Measurements from ENCODE around the gene SMPDL3A. TPM values are rescaled to one million over a fixed set of nuclear protein-coding genes. Genes with fewer than 3 reads are reported as not detected.

SMPDL3A gene
- polyA plus RNA-seq, 2 of the 4 experiments (the other 2 are of a cell fraction): 2.0 to 3.3 TPM

- Histone ChIP-seq H3K4me3 (no peak overlapping the region), H3K4me1 (peaks cover 32% of the 10 kb centered on the region), H3K9me3 (no peaks in the 10 kb centered on the region), H3K27ac (peak overlapping the region in 1 of 2 experiments; percentile 28; a peak in 1 of 6 replicates), H3K4me2 (peak overlapping the region; percentile 58)
- WGBS (ENCODE audit: missing lambda C conversion rate): 5% methylated on average over 6 of the region's 6 CpGs
- no peak for TF ChIP-seq RNF2 (IDR thresholded peaks at IDR 0.05; ENCODE audit: borderline replicate concordance, low read depth)
- TF ChIP-seq FOSL2 (IDR thresholded peaks at IDR 0.05): peak; percentile 40
- TF ChIP-seq FOSL2 (CRISPR knock-in tag; IDR thresholded peaks at IDR 0.05): 0 out of 2 replicates have a peak, but pooled peaks have one; percentile 2
- peak; percentile 73 for TF ChIP-seq JUNB (IDR thresholded peaks at IDR 0.05)
- CTCF ChIA-PET: interaction anchor here (1.2 to 2.5 kb wide), 5 partner anchors 9 to 72 kb away, joined by 3 to 17 read pairs (median 3); partner anchors contain the start of gene SMPDL3A
- ATAC-seq (peak; percentile 88 to 96), DNase-seq (ENCODE audit: low read depth in 1 of 2, low spot score in 1 of 2) (peak; percentile 15 to 59), FAIRE-seq (no peak)
- POLR2A ChIA-PET: interaction anchor here (0.6 to 1.6 kb wide), 2 partner anchors 9 to 179 kb away, joined by 3 to 17 read pairs; partner anchors contain the start of gene SMPDL3A
Observed at GRCh38 chr6:122798099-122798641, 9.1 kb downstream of the SMPDL3A start.

GRCh38 chr6:122799140-122799745, 10.2 kb downstream of the SMPDL3A start:
- FAIRE-seq: no peak
- ATAC-seq: no peak
- POLR2A ChIA-PET: interaction anchor here (1.6 kb wide), 1 partner anchor 10 kb away, joined by 17 read pairs; the partner anchor contains the start of gene SMPDL3A
- WGBS (ENCODE audit: missing lambda C conversion rate): 79% methylated on average over 4 of the region's 4 CpGs
- Histone ChIP-seq H3K4me3 (no peak overlapping the region), H3K27ac (no peak overlapping the region), H3K4me1 (peaks cover 32% of the 10 kb centered on the region), H3K4me2 (peak overlapping the region; percentile 58), H3K9me3 (no peaks in the 10 kb centered on the region)
- CTCF ChIA-PET: interaction anchor here (1.2 to 2.5 kb wide), 5 partner anchors 10 to 71 kb away, joined by 3 to 17 read pairs (median 3); partner anchors contain the start of gene SMPDL3A
- no peak for TF ChIP-seq FOSL2 (IDR thresholded peaks at IDR 0.05)
- no peak for TF ChIP-seq FOSL2 (CRISPR knock-in tag; IDR thresholded peaks at IDR 0.05)
- DNase-seq (ENCODE audit: low read depth in 1 of 2, low spot score in 1 of 2): no peak

- 52% methylated on average over 5 of the region's 5 CpGs for WGBS (ENCODE audit: missing lambda C conversion rate)
- POLR2A ChIA-PET: no interaction called here
- DNase-seq (ENCODE audit: low read depth in 1 of 2, low spot score in 1 of 2) (peak in 1 of 2 experiments; percentile 22), ATAC-seq (peak in 1 of 2 experiments; percentile 73; a peak in 3 of 6 replicates), FAIRE-seq (no peak)
- CTCF ChIA-PET: interaction anchor here (1.3 to 1.8 kb wide), 2 partner anchors 11 to 38 kb away, joined by 4 to 9 read pairs; partner anchors contain the start of gene SMPDL3A
- peaks cover 32% of the 10 kb centered on the region for H3K4me1 ChIP-seq
- H3K4me2 ChIP-seq: peak overlapping the region; percentile 58
- H3K4me3 ChIP-seq: no peak overlapping the region
- TF ChIP-seq JUNB (IDR thresholded peaks at IDR 0.05) (0 out of 2 replicates have a peak, but pooled peaks have one; percentile 15), CTCF (IDR thresholded peaks at IDR 0.05) (no peak), CHD4 (IDR thresholded peaks at IDR 0.05; ENCODE audit: borderline replicate concordance) (no peak)
- H3K9me3 ChIP-seq: no peaks in the 10 kb centered on the region
- H3K27ac ChIP-seq: no peak overlapping the region
Observed at GRCh38 chr6:122799916-122800686, 11.0 kb downstream of the SMPDL3A start.

GRCh38 chr6:122800906-122801305, 11.8 kb downstream of the SMPDL3A start:
- no peak for TF ChIP-seq EP300 (IDR thresholded peaks at IDR 0.05)
- no peak for TF ChIP-seq HDAC2 (IDR thresholded peaks at IDR 0.05)
- no peak for TF ChIP-seq HOXB13 (CRISPR knock-in tag; IDR thresholded peaks at IDR 0.05; ENCODE audit: low read depth)
- TF ChIP-seq KDM1A (IDR thresholded peaks at IDR 0.05; ENCODE audit: low read depth): no peak
- no peak for TF ChIP-seq JUNB (IDR thresholded peaks at IDR 0.05)
- TF ChIP-seq SREBF2 (IDR thresholded peaks at IDR 0.05): no peak
- no peak for TF ChIP-seq POLR2AphosphoS2 (conservative IDR thresholded peaks at IDR 0.05; ENCODE audit: low read length)
- TF ChIP-seq GATA3 (IDR thresholded peaks at IDR 0.05; ENCODE audit: borderline replicate concordance): no peak
- no peak for TF ChIP-seq ZNF302 (CRISPR knock-in tag; IDR thresholded peaks at IDR 0.05)
- no peak for TF ChIP-seq CTCF (IDR thresholded peaks at IDR 0.05)
- DNase-seq (ENCODE audit: low read depth in 1 of 2, low spot score in 1 of 2): no peak
- H3K27ac ChIP-seq: no peak overlapping the region

More at GRCh38 chr6:122800906-122801305, 11.8 kb downstream of the SMPDL3A start:
- FAIRE-seq: no peak
- ATAC-seq: no peak
- ChIA-PET POLR2A (no interaction called here), CTCF (interaction anchor here (1.3 to 1.8 kb wide), 2 partner anchors 12 to 37 kb away, joined by 4 to 9 read pairs; partner anchors contain the start of gene SMPDL3A)
- H3K4me3 ChIP-seq: no peak overlapping the region
- no peaks in the 10 kb centered on the region for H3K9me3 ChIP-seq
- WGBS (ENCODE audit: missing lambda C conversion rate): 40% methylated on average over 3 of the region's 3 CpGs
- no peak overlapping the region for H3K4me2 ChIP-seq
- H3K4me1 ChIP-seq: peaks cover 32% of the 10 kb centered on the region
